OCI-LY1 (cell line): ENCODE data around the gene BNIP3.

ENCODE experiments used
- H2AFZ ChIP-seq: fragments of 200-600 bp; sonication (generic), shearing (Covaris generic); 2 replicates; pipeline ENCODE4 v1.6.0; 2014; ENCODE audit warnings: antibody characterized with exemption, mild to moderate bottlenecking, low read length
- H3F3A ChIP-seq: fragments of 200-600 bp; sonication (generic), shearing (Covaris generic); 2 replicates; pipeline ENCODE4 v1.6.0; 2014; ENCODE audit warnings: mild to moderate bottlenecking, antibody characterized with exemption, low read length, moderate library complexity; ENCODE audit not compliant: insufficient read depth
- H3K27ac ChIP-seq: fragments of 200-600 bp; sonication (generic); 2 replicates; pipeline ENCODE4 v1.5.1; 2014; ENCODE audit warnings: low read length, mixed run types, mild to moderate bottlenecking, low read depth; ENCODE audit not compliant: poor library complexity, severe bottlenecking
- H3K27me3 ChIP-seq: fragments of 200-600 bp; sonication (generic); 2 replicates; pipeline ENCODE4 v1.6.0; 2014; ENCODE audit warnings: antibody characterized with exemption, mild to moderate bottlenecking, low read length, moderate library complexity; ENCODE audit not compliant: insufficient read depth
- H3K36me3 ChIP-seq: fragments of 200-600 bp; sonication (generic); 2 replicates; pipeline ENCODE4 v1.6.1; 2014; ENCODE audit warnings: mild to moderate bottlenecking, antibody characterized with exemption, low read length, moderate library complexity, mixed read lengths; ENCODE audit not compliant: insufficient read depth
- H3K4me1 ChIP-seq: fragments of 200-600 bp; sonication (generic); 2 replicates; pipeline ENCODE4 v1.5.1; 2014; ENCODE audit warnings: mild to moderate bottlenecking, low read length, moderate library complexity; ENCODE audit not compliant: insufficient read depth, severe bottlenecking
- H3K4me2 ChIP-seq: fragments of 200-600 bp; sonication (generic), shearing (Covaris generic); 2 replicates; pipeline ENCODE4 v1.6.1; 2014; ENCODE audit warnings: low read length
- H3K4me3 ChIP-seq: fragments of 200-600 bp; sonication (generic); 2 replicates; pipeline ENCODE4 v1.5.1; 2014; ENCODE audit warnings: low read length, low read depth, mild to moderate bottlenecking, mixed read lengths; ENCODE audit not compliant: poor library complexity, severe bottlenecking
- H3K79me2 ChIP-seq: fragments of 200-600 bp; shearing (Covaris generic); 2 replicates; pipeline ENCODE4 v1.6.1; 2016; ENCODE audit warnings: mixed run types, low read length, mixed read lengths; ENCODE audit not compliant: insufficient read depth
- H3K9ac ChIP-seq: fragments of 200-600 bp; sonication (generic), shearing (Covaris generic); 2 replicates; pipeline ENCODE4 v1.6.1; 2014; ENCODE audit warnings: mild to moderate bottlenecking, low read length, mixed read lengths
- H3K9me2 ChIP-seq: fragments of 200-600 bp; sonication (generic), shearing (Covaris generic); 2 replicates; pipeline ENCODE4 v1.6.1; 2014; ENCODE audit warnings: low read depth, mild to moderate bottlenecking, low read length, mixed read lengths
- H3K9me3 ChIP-seq: fragments of 200-600 bp; shearing (Covaris generic); 2 replicates; pipeline ENCODE4 v1.6.1; 2014; ENCODE audit warnings: low read length, mixed read lengths
- H4K20me1 ChIP-seq: fragments of 200-600 bp; sonication (generic), shearing (Covaris generic); 2 replicates; pipeline ENCODE4 v1.6.0; 2016; ENCODE audit warnings: mild to moderate bottlenecking, low read length; ENCODE audit not compliant: insufficient read depth
- CTCF ChIP-seq: fragments of 200-600 bp; sonication (generic), shearing (Covaris generic); IDR thresholded peaks from 2 replicates; pipeline ENCODE4 v1.5.1; 2017; ENCODE audit warnings: mild to moderate bottlenecking, antibody characterized with exemption, low read length, moderate library complexity, mixed read lengths
- EZH2 ChIP-seq: fragments of 200-600 bp; sonication (generic), shearing (Covaris generic); IDR thresholded peaks from 2 replicates; pipeline ENCODE4 v1.8.0; 2017; ENCODE audit warnings: borderline replicate concordance, mixed run types, mild to moderate bottlenecking, antibody characterized with exemption, low read length, moderate library complexity, mixed read lengths

BNIP3 gene

GRCh38 chr10:131983780-131984179, 2.1 kb upstream of the BNIP3 start:
- TF ChIP-seq CTCF (no peak), EZH2 (no peak)
- Histone ChIP-seq H3K9me3 (peaks cover 4% of the 10 kb centered on the region; the same call in 1 of the 2 replicates), H3K4me1 (peaks cover 22% of the 10 kb centered on the region), H3K27ac (no peak overlapping the region), H3K4me3 (no peak overlapping the region), H3K27me3 (no peaks in the 10 kb centered on the region), H3K79me2 (peaks cover 25% of the 10 kb centered on the region; the same call in 1 of the 2 replicates), H2AFZ (no peak overlapping the region), H3F3A (no peaks in the 10 kb centered on the region), H3K4me2 (no peak overlapping the region), H4K20me1 (no peaks in the 10 kb centered on the region), H3K9me2 (no peaks in the 10 kb centered on the region), H3K9ac (no peak overlapping the region), H3K36me3 (no peaks in the 10 kb centered on the region; the same call in 1 of the 2 replicates)

DNA sequence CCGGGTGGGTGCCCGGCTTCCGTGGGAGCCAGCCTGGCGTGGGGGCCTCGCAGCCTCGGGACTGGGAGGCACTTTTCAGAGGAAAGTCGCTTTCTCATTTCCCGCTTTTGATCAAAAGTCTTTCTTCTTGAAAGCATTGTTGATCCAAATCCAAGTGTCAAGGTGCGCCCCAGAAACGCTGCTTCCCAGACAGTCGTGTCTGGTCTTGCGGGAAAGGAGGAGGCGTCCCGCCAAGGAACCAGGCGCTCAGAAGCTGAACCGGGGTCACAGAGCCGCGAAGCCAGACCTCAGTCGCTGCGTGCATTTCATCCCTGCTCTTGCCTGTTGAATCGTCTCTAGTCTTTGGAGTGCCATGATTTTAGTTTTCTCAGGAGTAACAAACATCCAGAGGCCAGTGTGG, 1.1 kb upstream of the BNIP3 start:
- TF ChIP-seq EZH2 (no peak), CTCF (no peak)
- no peak overlapping the region for H3K27ac ChIP-seq
- H4K20me1 ChIP-seq: no peaks in the 10 kb centered on the region
- peak overlapping the region; percentile 65 for H3K4me2 ChIP-seq
- H3K9me2 ChIP-seq: no peaks in the 10 kb centered on the region
- peaks cover 4% of the 10 kb centered on the region; the same call in 1 of the 2 replicates for H3K9me3 ChIP-seq
- no peaks in the 10 kb centered on the region for H3F3A ChIP-seq
- H3K4me1 ChIP-seq: peaks cover 32% of the 10 kb centered on the region
- peaks cover 3% of the 10 kb centered on the region; the same call in 1 of the 2 replicates for H3K36me3 ChIP-seq
- no peaks in the 10 kb centered on the region for H3K27me3 ChIP-seq
- H3K79me2 ChIP-seq: peaks cover 35% of the 10 kb centered on the region; the same call in 1 of the 2 replicates
- H3K4me3 ChIP-seq: peak overlapping the region; percentile 67
- no peak overlapping the region for H3K9ac ChIP-seq
- no peak overlapping the region for H2AFZ ChIP-seq

DNA sequence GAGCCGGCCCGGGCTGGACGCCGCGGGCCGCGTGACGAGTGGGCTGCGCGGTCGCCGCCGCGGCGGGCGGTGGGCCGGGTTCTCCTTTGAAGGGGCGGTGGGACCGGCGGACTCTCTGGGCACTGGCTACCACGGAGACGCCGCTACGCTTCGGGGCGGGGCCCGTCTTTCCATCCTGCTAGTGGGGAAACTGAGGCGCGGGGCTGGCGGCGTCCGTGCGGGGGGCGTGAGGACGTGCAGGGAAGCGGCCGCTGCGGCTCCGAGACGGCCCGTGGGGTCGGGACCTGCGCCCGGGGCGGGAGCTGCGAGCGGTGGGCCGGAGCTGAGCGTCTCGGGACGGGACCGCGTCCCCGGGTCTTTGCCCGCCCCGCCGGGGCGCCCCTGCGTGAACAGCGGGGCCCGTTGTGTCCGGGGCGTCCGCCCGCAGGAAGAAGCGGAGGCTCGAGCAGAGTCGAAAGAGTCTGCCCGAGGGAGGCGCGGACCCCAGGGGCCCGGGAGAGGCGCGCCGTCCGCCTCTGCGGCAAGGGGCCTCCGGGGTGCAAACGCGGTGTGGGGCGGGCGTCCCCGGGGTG, 548 bp upstream of the BNIP3 start:
- peaks cover 8% of the 10 kb centered on the region; the same call in 1 of the 2 replicates for H3K36me3 ChIP-seq
- peak overlapping the region; percentile 62 for H3K9ac ChIP-seq
- no peak overlapping the region for H3K27ac ChIP-seq
- H4K20me1 ChIP-seq: no peaks in the 10 kb centered on the region
- peaks cover 37% of the 10 kb centered on the region for H3K4me1 ChIP-seq
- H3K27me3 ChIP-seq: no peaks in the 10 kb centered on the region
- no peaks in the 10 kb centered on the region for H3K9me2 ChIP-seq
- H3K4me2 ChIP-seq: peak overlapping the region; percentile 65
- peaks cover 40% of the 10 kb centered on the region; the same call in 1 of the 2 replicates for H3K79me2 ChIP-seq
- no peak overlapping the region for H2AFZ ChIP-seq
- H3K9me3 ChIP-seq: peaks cover 4% of the 10 kb centered on the region; the same call in 1 of the 2 replicates
- no peaks in the 10 kb centered on the region for H3F3A ChIP-seq
- TF ChIP-seq EZH2: no peak
- TF ChIP-seq CTCF: no peak
- H3K4me3 ChIP-seq: peak overlapping the region; percentile 67
